GM12878 (cell line): Measurements from ENCODE around the gene RBPMS2. TPM values are rescaled to one million over a fixed set of nuclear protein-coding genes. Genes with fewer than 3 reads are reported as not detected.

Source experiments
- ATAC-seq: fragments of 200-7000 bp; cut with Tn5 transposase; 3 replicates; pipeline ENCODE4 v1.9.1; 2020; ENCODE audit warnings: mild to moderate bottlenecking, moderate library complexity
- BruUV-seq: library from RNA; stranded (reverse); fragments of 400-500 nt; replicated peaks from 2 replicates; lab custom pipeline; 2021; lab: Mats Ljungman, UMichigan
- CTCF ChIA-PET: fragments of 300-600 bp; sonication (Branson Sonifier 250); formaldehyde crosslinking; extraction: SDS; loops from one replicate; lab custom pipeline; 2021; ENCODE audit warnings: inconsistent platforms; lab: Yijun Ruan, JAX
- POLR2A ChIA-PET: fragments of 350-600 bp; formaldehyde crosslinking; extraction: SDS; loops from one replicate; lab custom pipeline; 2021; ENCODE audit warnings: inconsistent platforms; lab: Charles Lee
- RAD21 ChIA-PET: fragments of 300-600 bp; sonication (Branson Sonifier 250); formaldehyde crosslinking; loops from one replicate; lab custom pipeline; 2023; ENCODE audit warnings: antibody characterized with exemption; ENCODE audit not compliant: unreplicated experiment; lab: Charles Lee
- SMC1A ChIA-PET: fragments of 300-600 bp; sonication (Branson Sonifier 250); formaldehyde crosslinking; loops from one replicate; lab custom pipeline; 2023; ENCODE audit not compliant: unreplicated experiment, uncharacterized antibody; lab: Charles Lee
- DNase-seq: peaks from one replicate; pipeline ENCODE4 v3.0.0-alpha.2; 2011; ENCODE audit warnings: low read depth, low spot score
- FAIRE-seq: peaks from 3 replicates; lab custom pipeline; 2011; peaks lifted over from hg19 to GRCh38; lab: Jason Lieb, UNC
- H2AFZ ChIP-seq: 2 replicates; pipeline ENCODE4 v1.6.0; 2011; ENCODE audit warnings: low read depth, low read length, control low read depth; ENCODE audit not compliant: control insufficient read depth
- H3K27ac ChIP-seq: 2 replicates; pipeline ENCODE4 v1.5.1; 2011; ENCODE audit warnings: control low read depth; ENCODE audit not compliant: control insufficient read depth, insufficient read depth
- H3K27me3 ChIP-seq, 2 experiments: replicated peaks in 1 of 2; 2 replicates each; pipeline versions ENCODE4 v1.6.0 to v1.6.1; 2011; ENCODE audit warnings: low read length in 1 of 2; ENCODE audit not compliant: control insufficient read depth in 2 of 2, insufficient read depth in 2 of 2
- H3K36me3 ChIP-seq, 2 experiments: 2 replicates each; pipeline ENCODE4 v1.5.1; 2011; ENCODE audit warnings: low read length in 1 of 2; ENCODE audit not compliant: control insufficient read depth in 2 of 2, insufficient read depth in 2 of 2
- H3K4me1 ChIP-seq: 2 replicates; pipeline ENCODE4 v1.6.1; 2011; ENCODE audit warnings: mild to moderate bottlenecking, low read length, moderate library complexity, mixed read lengths; ENCODE audit not compliant: control insufficient read depth, insufficient read depth
- H3K4me2 ChIP-seq: 2 replicates; pipeline ENCODE4 v1.6.0; 2011; ENCODE audit warnings: control low read depth; ENCODE audit not compliant: control insufficient read depth, insufficient read depth
- H3K4me3 ChIP-seq: fragments of 200-600 bp; sonication (generic); 2 replicates; pipeline ENCODE4 v1.5.1; 2016
- H3K79me2 ChIP-seq: 2 replicates; pipeline ENCODE4 v1.6.0; 2011; ENCODE audit warnings: low read length; ENCODE audit not compliant: control insufficient read depth, insufficient read depth
- H3K9ac ChIP-seq: 2 replicates; pipeline ENCODE4 v1.8.0; 2011; ENCODE audit warnings: low read length, control low read depth, mixed read lengths; ENCODE audit not compliant: control insufficient read depth, insufficient read depth
- H3K9me3 ChIP-seq: replicated peaks from 3 replicates; pipeline ENCODE4 v1.5.1; 2011; ENCODE audit warnings: mild to moderate bottlenecking, low read length; ENCODE audit not compliant: control insufficient read depth, insufficient read depth
- H4K20me1 ChIP-seq: 2 replicates; pipeline ENCODE4 v1.6.0; 2011; ENCODE audit not compliant: control insufficient read depth, insufficient read depth
- CBX3 ChIP-seq: fragments of 200-600 bp; sonication (generic); IDR thresholded peaks from 2 replicates; pipeline ENCODE4 v1.6.1; 2016; ENCODE audit warnings: low read depth, borderline replicate concordance
- EP300 ChIP-seq, 2 experiments: fragments of 150-350 bp in 1 of 2; IDR thresholded peaks; 2 replicates each; pipeline ENCODE4 v1.6.1; 2011 to 2012; ENCODE audit warnings: low read depth in 2 of 2, low read length in 2 of 2, borderline replicate concordance in 1 of 2, improper control_type of control experiment in 1 of 2, inconsistent platforms in 1 of 2; ENCODE audit not compliant: control insufficient read depth in 1 of 2
- HDGF ChIP-seq: fragments of 450-650 bp; IDR thresholded peaks from 2 replicates; pipeline ENCODE4 v1.6.1; 2016; ENCODE audit warnings: antibody characterized with exemption
- JUND ChIP-seq: IDR thresholded peaks from 2 replicates; pipeline ENCODE4 v1.6.1; 2012; ENCODE audit warnings: low read depth, mild to moderate bottlenecking, low read length, improper control_type of control experiment, moderate library complexity
- POLR2AphosphoS5 ChIP-seq: IDR thresholded peaks from 2 replicates; pipeline ENCODE4 v1.6.1; 2011; ENCODE audit warnings: mild to moderate bottlenecking, low read length, inconsistent platforms
- RAD21 ChIP-seq: IDR thresholded peaks from 2 replicates; pipeline ENCODE4 v1.6.1; 2011; ENCODE audit warnings: mild to moderate bottlenecking, low read depth, low read length, moderate library complexity; ENCODE audit not compliant: insufficient read depth
- RFX5 ChIP-seq: IDR thresholded peaks from 2 replicates; pipeline ENCODE4 v1.6.1; 2011; ENCODE audit warnings: low read depth, low read length, improper control_type of control experiment
- TCF12 ChIP-seq: IDR thresholded peaks from 2 replicates; pipeline ENCODE4 v1.6.1; 2011; ENCODE audit warnings: low read depth, mild to moderate bottlenecking, low read length
- ZSCAN29 ChIP-seq: fragments of 450-650 bp; IDR thresholded peaks from 2 replicates; pipeline ENCODE4 v1.6.1; 2017; ENCODE audit warnings: mild to moderate bottlenecking, moderate library complexity
- WGBS: methylation state at CpG from one replicate; pipeline ENCODE4 v1.1.6; 2016; ENCODE audit warnings: low lambda C conversion rate; ENCODE audit not compliant: insufficient replicate concordance, insufficient coverage; ENCODE audit errors: missing lambda C conversion rate; 5-methylcytosine and 5-hydroxymethylcytosine counted together
- in situ Hi-C: fragments of 300-500 bp; cut with MboI; formaldehyde crosslinking; loops from 9 replicates; pipeline ENCODE4 v1.14.3; 2018; ENCODE audit warnings: mixed read lengths
- intact Hi-C: fragments of 100-400 bp; cut with micrococcal nuclease; formaldehyde crosslinking; loops from one replicate; pipeline ENCODE4 v1.14.2; 2022; ENCODE audit not compliant: unreplicated experiment
- polyA plus RNA-seq, 11 experiments: library from polyadenylated mRNA; depleted of rRNA in 4 of 11; unstranded in 6 of 11; stranded (reverse) in 5 of 11; fragments of >200 nt; fragmentation: Nextera tagmentation in 4 of 11; fragmentation: Illumina TruSeq in 1 of 11; extraction: Ambion mirVana in 4 of 11; extraction: Trizol in 1 of 11; gene quantifications; 1 replicate in 1 of 11; 2 replicates in 10 of 11; pipeline versions ENCODE4 v1.2.1 to v1.2.3, GENCODE V29; 2011 to 2016; ENCODE audit warnings: inconsistent platforms in 2 of 11, missing spikeins in 2 of 11, low read depth in 1 of 11
- total RNA-seq, 4 experiments: library from RNA; depleted of rRNA in 3 of 4; stranded (reverse); fragments of >200 nt in 3 of 4; fragmentation: Illumina TruSeq in 1 of 4; extraction: Trizol in 1 of 4; gene quantifications; 2 replicates each; pipeline versions ENCODE4 v1.2.1 to v1.2.3, GENCODE V29; 2013 to 2021
- TF ChIP-seq, protein P1 (sequence below): IDR thresholded peaks from 2 replicates; pipeline ENCODE4 v1.6.1; 2012; ENCODE audit warnings: improper control_type of control experiment, low read depth, low read length; ENCODE audit not compliant: insufficient replicate concordance
- TF ChIP-seq, protein P2 (sequence below): fragments of 450-650 bp; IDR thresholded peaks from 2 replicates; pipeline ENCODE4 v1.6.1; 2017; ENCODE audit warnings: antibody characterized with exemption, mild to moderate bottlenecking, moderate library complexity
- TF ChIP-seq, protein P3 (sequence below): IDR thresholded peaks from 2 replicates; pipeline ENCODE4 v1.6.1; 2011; ENCODE audit warnings: low read depth, low read length, improper control_type of control experiment, borderline replicate concordance

Gene RBPMS2
- total and polyA plus RNA-seq, 10 of the 15 experiments (the other 5 are each of a cell fraction or from before 2014, with no cell fraction given) = 0.06 to 0.31 (median 0.19) TPM; not detected in 3

DNA sequence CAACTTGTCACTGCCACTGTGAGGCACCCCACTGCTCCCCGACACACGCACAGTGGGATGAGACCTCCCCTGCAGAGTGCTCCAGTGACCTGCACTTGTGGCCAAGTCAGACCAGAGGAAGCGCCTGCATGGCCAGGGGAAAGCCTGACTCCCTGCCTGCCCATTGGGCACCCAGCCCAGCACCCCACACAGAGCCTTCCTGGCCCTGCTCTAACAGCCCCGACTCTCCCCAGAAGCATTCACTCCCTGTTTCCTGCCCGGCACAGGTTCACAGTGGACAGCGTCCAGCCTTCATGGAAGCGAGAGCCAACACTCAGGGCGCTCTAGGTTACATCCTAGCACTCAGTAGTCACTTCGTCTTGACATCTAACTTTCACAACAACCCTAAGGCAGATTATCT lies 27.8 kb downstream of the RBPMS2 start (continued):
- TF ChIP-seq, protein P1, sequence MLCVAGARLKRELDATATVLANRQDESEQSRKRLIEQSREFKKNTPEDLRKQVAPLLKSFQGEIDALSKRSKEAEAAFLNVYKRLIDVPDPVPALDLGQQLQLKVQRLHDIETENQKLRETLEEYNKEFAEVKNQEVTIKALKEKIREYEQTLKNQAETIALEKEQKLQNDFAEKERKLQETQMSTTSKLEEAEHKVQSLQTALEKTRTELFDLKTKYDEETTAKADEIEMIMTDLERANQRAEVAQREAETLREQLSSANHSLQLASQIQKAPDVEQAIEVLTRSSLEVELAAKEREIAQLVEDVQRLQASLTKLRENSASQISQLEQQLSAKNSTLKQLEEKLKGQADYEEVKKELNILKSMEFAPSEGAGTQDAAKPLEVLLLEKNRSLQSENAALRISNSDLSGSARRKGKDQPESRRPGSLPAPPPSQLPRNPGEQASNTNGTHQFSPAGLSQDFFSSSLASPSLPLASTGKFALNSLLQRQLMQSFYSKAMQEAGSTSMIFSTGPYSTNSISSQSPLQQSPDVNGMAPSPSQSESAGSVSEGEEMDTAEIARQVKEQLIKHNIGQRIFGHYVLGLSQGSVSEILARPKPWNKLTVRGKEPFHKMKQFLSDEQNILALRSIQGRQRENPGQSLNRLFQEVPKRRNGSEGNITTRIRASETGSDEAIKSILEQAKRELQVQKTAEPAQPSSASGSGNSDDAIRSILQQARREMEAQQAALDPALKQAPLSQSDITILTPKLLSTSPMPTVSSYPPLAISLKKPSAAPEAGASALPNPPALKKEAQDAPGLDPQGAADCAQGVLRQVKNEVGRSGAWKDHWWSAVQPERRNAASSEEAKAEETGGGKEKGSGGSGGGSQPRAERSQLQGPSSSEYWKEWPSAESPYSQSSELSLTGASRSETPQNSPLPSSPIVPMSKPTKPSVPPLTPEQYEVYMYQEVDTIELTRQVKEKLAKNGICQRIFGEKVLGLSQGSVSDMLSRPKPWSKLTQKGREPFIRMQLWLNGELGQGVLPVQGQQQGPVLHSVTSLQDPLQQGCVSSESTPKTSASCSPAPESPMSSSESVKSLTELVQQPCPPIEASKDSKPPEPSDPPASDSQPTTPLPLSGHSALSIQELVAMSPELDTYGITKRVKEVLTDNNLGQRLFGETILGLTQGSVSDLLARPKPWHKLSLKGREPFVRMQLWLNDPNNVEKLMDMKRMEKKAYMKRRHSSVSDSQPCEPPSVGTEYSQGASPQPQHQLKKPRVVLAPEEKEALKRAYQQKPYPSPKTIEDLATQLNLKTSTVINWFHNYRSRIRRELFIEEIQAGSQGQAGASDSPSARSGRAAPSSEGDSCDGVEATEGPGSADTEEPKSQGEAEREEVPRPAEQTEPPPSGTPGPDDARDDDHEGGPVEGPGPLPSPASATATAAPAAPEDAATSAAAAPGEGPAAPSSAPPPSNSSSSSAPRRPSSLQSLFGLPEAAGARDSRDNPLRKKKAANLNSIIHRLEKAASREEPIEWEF = no peak

DNA sequence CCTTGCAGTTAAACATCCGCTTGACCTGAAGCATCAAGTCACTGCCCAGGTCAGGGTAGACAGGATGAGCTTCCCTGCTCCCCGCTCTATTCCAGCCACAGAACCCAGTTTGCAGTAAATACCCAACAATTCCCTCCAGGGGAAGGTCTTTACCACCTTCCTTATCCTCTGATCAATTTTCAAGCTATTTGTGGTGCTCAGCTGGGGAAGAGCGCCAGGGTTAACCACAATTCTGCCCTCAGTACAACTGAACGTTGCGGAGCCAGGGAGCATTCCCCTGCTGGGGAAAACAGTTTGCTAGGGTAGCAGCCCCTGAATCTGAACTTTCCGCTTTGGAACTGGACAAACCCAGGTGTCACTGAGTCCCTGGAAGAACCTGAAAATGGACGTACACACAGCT lies 28.5 kb downstream of the RBPMS2 start:
- no peak overlapping the region for H3K4me2 ChIP-seq
- no peak for DNase-seq
- BruUV-seq = no TSS peak
- H3K27ac ChIP-seq = no peak overlapping the region
- no peak overlapping the region for H3K9ac ChIP-seq
- in situ Hi-C loops (no loop called here), intact Hi-C loops (no loop called here)
- CTCF ChIA-PET = interaction anchor here (1.9 kb wide), 1 partner anchor 63 kb away, joined by 15 read pairs; no protein-coding TSS in a partner anchor
- RAD21 ChIA-PET = no interaction called here
- 66% methylated on average over 7 of the region's 7 CpGs for WGBS
- no peak overlapping the region for H3K4me3 ChIP-seq
- POLR2A ChIA-PET = interaction anchor here (0.5 to 1.0 kb wide), 2 partner anchors 79 to 1487 kb away, joined by 3 to 4 read pairs; partner anchors contain the start of gene PIF1
- H3K27me3 ChIP-seq = no peaks in the 10 kb centered on the region; a peak in 1 of 4 replicates
- H3K36me3 ChIP-seq = no peaks in the 10 kb centered on the region
- no peaks in the 10 kb centered on the region for H4K20me1 ChIP-seq
- H3K4me1 ChIP-seq = no peaks in the 10 kb centered on the region
- ATAC-seq = no peak
- no peak for FAIRE-seq
- H2AFZ ChIP-seq = no peak overlapping the region
- H3K79me2 ChIP-seq = no peaks in the 10 kb centered on the region
- no peaks in the 10 kb centered on the region for H3K9me3 ChIP-seq
- SMC1A ChIA-PET = interaction anchor here (22.7 kb wide), 1 partner anchor 61 kb away, joined by 308 read pairs; no protein-coding TSS in a partner anchor
- TF ChIP-seq JUND (no peak), HDGF (no peak), TCF12 (no peak), EP300 (IDR thresholded peaks at IDR 0.05; ENCODE audit: borderline replicate concordance in 1 of 2, control insufficient read depth in 1 of 2, low read depth in 2 of 2, low read length in 2 of 2) (no peak), RAD21 (no peak), POLR2AphosphoS5 (no peak), CBX3 (no peak), ZSCAN29 (no peak), RFX5 (no peak)
- TF ChIP-seq, protein P2, sequence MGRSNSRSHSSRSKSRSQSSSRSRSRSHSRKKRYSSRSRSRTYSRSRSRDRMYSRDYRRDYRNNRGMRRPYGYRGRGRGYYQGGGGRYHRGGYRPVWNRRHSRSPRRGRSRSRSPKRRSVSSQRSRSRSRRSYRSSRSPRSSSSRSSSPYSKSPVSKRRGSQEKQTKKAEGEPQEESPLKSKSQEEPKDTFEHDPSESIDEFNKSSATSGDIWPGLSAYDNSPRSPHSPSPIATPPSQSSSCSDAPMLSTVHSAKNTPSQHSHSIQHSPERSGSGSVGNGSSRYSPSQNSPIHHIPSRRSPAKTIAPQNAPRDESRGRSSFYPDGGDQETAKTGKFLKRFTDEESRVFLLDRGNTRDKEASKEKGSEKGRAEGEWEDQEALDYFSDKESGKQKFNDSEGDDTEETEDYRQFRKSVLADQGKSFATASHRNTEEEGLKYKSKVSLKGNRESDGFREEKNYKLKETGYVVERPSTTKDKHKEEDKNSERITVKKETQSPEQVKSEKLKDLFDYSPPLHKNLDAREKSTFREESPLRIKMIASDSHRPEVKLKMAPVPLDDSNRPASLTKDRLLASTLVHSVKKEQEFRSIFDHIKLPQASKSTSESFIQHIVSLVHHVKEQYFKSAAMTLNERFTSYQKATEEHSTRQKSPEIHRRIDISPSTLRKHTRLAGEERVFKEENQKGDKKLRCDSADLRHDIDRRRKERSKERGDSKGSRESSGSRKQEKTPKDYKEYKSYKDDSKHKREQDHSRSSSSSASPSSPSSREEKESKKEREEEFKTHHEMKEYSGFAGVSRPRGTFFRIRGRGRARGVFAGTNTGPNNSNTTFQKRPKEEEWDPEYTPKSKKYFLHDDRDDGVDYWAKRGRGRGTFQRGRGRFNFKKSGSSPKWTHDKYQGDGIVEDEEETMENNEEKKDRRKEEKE = no peak
- TF ChIP-seq, protein P3, sequence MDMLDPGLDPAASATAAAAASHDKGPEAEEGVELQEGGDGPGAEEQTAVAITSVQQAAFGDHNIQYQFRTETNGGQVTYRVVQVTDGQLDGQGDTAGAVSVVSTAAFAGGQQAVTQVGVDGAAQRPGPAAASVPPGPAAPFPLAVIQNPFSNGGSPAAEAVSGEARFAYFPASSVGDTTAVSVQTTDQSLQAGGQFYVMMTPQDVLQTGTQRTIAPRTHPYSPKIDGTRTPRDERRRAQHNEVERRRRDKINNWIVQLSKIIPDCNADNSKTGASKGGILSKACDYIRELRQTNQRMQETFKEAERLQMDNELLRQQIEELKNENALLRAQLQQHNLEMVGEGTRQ = no peak
